K562 (cell line): Measurements from ENCODE around the gene MAMDC2. TPM values are rescaled to one million over a fixed set of nuclear protein-coding genes. Genes with fewer than 3 reads are reported as not detected.

ENCODE experiments used
- AFF4 ChIP-seq: sonication (generic); formaldehyde crosslinking; IDR thresholded peaks from 2 replicates; pipeline ENCODE4 v1.8.0; 2023; ENCODE audit warnings: mild to moderate bottlenecking, missing genetic modification reagents
- E4F1 ChIP-seq: fragments of 250-450 bp; sonication (Bioruptor Pico); IDR thresholded peaks from 2 replicates; pipeline ENCODE4 v1.5.0; 2021; ENCODE audit warnings: mild to moderate bottlenecking, borderline replicate concordance
- SAP30 ChIP-seq: fragments of 200-600 bp; sonication (generic); IDR thresholded peaks from 2 replicates; pipeline ENCODE4 v1.6.1; 2012; ENCODE audit warnings: borderline replicate concordance, low read depth, mild to moderate bottlenecking, moderate library complexity, low read length, control low read depth, inconsistent platforms; ENCODE audit not compliant: insufficient read depth, poor library complexity, severe bottlenecking
- THRAP3 ChIP-seq: fragments of 450-650 bp; IDR thresholded peaks from 2 replicates; pipeline ENCODE4 v1.6.1; 2016; ENCODE audit warnings: mild to moderate bottlenecking, inconsistent platforms, borderline replicate concordance
- polyA plus RNA-seq, 8 experiments: library from polyadenylated mRNA; depleted of rRNA in 4 of 8; stranded (reverse) in 5 of 8; unstranded in 3 of 8; fragments of >200 nt; fragmentation: Nextera tagmentation in 2 of 8; fragmentation: Illumina TruSeq in 1 of 8; extraction: Ambion mirVana in 2 of 8; extraction: Trizol in 1 of 8; gene quantifications; 2 replicates each; pipeline versions ENCODE4 v1.2.1 to v1.2.3, GENCODE V29; 2011 to 2014; ENCODE audit warnings: inconsistent platforms in 1 of 8, missing spikeins in 1 of 8
- total RNA-seq, 7 experiments: library from RNA; depleted of rRNA in 6 of 7; stranded (reverse); fragments of >200 nt in 6 of 7; fragmentation: Illumina TruSeq in 2 of 7; extraction: Trizol in 2 of 7; gene quantifications; 2 replicates each; pipeline versions ENCODE4 v1.2.1 to v1.2.3, GENCODE V29; 2011 to 2021; ENCODE audit warnings: low replicate concordance in 1 of 7

The MAMDC2 gene
- total and polyA plus RNA-seq, 9 of the 15 experiments (the other 6 are each of a cell fraction or from before 2014, with no cell fraction given) = 0.01 to 0.03 TPM; not detected in 7

- TF ChIP-seq E4F1 (CRISPR knock-in tag) (no peak), SAP30 (no peak), THRAP3 (no peak), AFF4 (CRISPR knock-in tag) (no peak)
These were observed 185.4 kb downstream of the MAMDC2 start (continued) for GRCh38 chr9:70229026-70229425.
